ENCODE measurements around the gene ADAM15.

The ADAM15 gene

DNA sequence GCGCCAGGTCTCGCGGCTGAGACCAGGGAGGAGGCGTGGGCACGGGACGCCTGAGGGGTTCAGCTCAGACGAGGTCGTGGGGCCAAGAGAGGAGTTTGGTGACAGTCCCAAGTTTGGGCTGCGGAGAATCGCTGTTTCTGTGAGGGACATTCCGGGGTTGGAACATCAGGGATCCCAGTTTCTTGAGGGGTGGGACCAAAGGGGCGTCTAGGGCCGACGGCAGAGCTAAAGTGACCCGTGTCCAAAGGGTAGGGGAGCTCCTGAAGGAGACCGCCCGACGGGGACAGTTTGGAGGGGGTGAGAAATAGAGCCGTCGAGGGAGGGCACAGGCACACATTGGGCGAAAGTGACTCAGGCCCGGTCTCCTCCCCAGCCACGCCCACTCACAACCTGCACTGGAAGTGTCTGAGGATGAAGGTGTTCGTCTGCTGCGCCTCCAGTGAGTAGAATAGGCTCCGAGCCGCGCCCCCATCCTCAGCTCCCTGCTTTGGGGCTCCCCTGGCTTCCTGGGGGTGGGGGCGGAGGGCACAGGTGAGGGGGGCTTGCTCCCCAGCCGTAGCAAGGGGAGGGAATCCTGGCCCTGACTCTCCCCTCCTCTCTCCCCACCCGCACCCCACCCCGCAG is 34.5 kb downstream of the ADAM15 start:
- no peaks in the 10 kb centered on the region for H3K36me3 ChIP-seq (ENCODE audit: insufficient read depth, low read length)
- no peaks in the 10 kb centered on the region for H3F3A ChIP-seq (ENCODE audit: insufficient read depth, low read length)
- no peaks in the 10 kb centered on the region for H3K79me2 ChIP-seq (ENCODE audit: insufficient read depth, low read length)
- peak overlapping the region; percentile 58 for H3K9ac ChIP-seq (ENCODE audit: low read length)
- peak overlapping the region; percentile 90 for H3K27ac ChIP-seq (ENCODE audit: low read depth, low read length, poor library complexity, severe bottlenecking)
- no peaks in the 10 kb centered on the region for H3K9me3 ChIP-seq (ENCODE audit: low read length)
- H4K20me1 ChIP-seq (ENCODE audit: insufficient read depth, low read length): no peaks in the 10 kb centered on the region
- TF ChIP-seq, protein P1, sequence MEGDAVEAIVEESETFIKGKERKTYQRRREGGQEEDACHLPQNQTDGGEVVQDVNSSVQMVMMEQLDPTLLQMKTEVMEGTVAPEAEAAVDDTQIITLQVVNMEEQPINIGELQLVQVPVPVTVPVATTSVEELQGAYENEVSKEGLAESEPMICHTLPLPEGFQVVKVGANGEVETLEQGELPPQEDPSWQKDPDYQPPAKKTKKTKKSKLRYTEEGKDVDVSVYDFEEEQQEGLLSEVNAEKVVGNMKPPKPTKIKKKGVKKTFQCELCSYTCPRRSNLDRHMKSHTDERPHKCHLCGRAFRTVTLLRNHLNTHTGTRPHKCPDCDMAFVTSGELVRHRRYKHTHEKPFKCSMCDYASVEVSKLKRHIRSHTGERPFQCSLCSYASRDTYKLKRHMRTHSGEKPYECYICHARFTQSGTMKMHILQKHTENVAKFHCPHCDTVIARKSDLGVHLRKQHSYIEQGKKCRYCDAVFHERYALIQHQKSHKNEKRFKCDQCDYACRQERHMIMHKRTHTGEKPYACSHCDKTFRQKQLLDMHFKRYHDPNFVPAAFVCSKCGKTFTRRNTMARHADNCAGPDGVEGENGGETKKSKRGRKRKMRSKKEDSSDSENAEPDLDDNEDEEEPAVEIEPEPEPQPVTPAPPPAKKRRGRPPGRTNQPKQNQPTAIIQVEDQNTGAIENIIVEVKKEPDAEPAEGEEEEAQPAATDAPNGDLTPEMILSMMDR (IDR thresholded peaks at IDR 0.05; ENCODE audit: low read length): no peak
- TF ChIP-seq EZH2 (IDR thresholded peaks at IDR 0.05; ENCODE audit: borderline replicate concordance, low read length): no peak
- H3K4me2 ChIP-seq (ENCODE audit: low read length): peak overlapping the region; percentile 93
- peaks cover 44% of the 10 kb centered on the region for H3K4me1 ChIP-seq (ENCODE audit: insufficient read depth, low read length, severe bottlenecking)
- peak overlapping the region; percentile 65 for H3K4me3 ChIP-seq (ENCODE audit: low read depth, low read length, poor library complexity, severe bottlenecking)
- H2AFZ ChIP-seq (ENCODE audit: low read length): 0 out of 2 replicates have a peak overlapping the region, but pooled peaks have one; percentile 40
- H3K27me3 ChIP-seq (ENCODE audit: insufficient read depth, low read length): peaks cover under 1% of the 10 kb centered on the region; the same call in 1 of the 2 replicates
- no peaks in the 10 kb centered on the region for H3K9me2 ChIP-seq (ENCODE audit: low read depth, low read length)

DNA sequence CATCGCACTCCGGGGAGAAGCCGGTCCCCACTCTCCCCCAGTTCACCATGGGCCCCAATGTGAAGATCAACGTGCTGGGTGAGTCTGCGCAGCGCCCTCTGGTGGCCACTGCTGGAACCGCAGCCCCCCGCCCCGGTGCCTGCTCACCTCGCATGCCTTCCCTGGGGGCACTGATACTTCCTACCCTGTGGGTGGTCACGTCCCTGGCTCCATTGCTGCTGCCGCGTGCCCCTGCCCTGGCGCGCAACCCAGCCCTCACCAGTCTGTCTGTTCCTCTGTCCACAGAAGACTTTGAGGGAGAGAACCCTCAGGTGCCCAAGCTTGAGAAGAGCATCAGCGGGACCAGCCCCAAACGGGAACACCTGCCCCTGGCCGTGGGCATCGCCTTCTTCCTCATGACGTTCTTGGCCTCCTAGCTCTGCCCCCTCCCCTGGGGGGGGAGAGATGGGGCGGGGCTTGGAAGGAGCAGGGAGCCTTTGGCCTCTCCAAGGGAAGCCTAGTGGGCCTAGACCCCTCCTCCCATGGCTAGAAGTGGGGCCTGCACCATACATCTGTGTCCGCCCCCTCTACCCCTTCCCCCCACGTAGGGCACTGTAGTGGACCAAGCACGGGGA is 35.1 kb downstream of the ADAM15 start:
- peak overlapping the region; percentile 65 for H3K4me3 ChIP-seq (ENCODE audit: low read depth, low read length, poor library complexity, severe bottlenecking)
- peaks cover 41% of the 10 kb centered on the region for H3K4me1 ChIP-seq (ENCODE audit: insufficient read depth, low read length, severe bottlenecking)
- no peaks in the 10 kb centered on the region for H3K9me3 ChIP-seq (ENCODE audit: low read length)

DNA sequence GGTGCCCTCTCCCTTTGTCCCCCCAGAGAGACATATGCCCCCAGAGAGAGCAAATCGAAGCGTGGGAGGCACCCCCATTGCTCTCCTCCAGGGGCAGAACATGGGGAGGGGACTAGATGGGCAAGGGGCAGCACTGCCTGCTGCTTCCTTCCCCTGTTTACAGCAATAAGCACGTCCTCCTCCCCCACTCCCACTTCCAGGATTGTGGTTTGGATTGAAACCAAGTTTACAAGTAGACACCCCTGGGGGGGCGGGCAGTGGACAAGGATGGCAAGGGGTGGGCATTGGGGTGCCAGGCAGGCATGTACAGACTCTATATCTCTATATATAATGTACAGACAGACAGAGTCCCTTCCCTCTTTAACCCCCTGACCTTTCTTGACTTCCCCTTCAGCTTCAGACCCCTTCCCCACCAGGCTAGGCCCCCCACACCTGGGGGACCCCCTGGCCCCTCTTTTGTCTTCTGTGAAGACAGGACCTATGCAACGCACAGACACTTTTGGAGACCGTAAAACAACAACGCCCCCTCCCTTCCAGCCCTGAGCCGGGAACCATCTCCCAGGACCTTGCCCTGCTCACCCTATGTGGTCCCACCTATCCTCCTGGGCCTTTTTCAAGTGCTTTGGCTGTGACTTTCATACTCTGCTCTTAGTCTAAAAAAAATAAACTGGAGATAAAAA is 35.9 kb downstream of the ADAM15 start:
- Histone ChIP-seq H2AFZ (ENCODE audit: low read length) (no peak overlapping the region), H3K27me3 (ENCODE audit: insufficient read depth, low read length) (no peaks in the 10 kb centered on the region), H3K27ac (ENCODE audit: low read depth, low read length, poor library complexity, severe bottlenecking) (no peak overlapping the region), H3K9me3 (ENCODE audit: low read length) (no peaks in the 10 kb centered on the region), H3F3A (ENCODE audit: insufficient read depth, low read length) (no peaks in the 10 kb centered on the region), H3K36me3 (ENCODE audit: insufficient read depth, low read length) (no peaks in the 10 kb centered on the region), H3K79me2 (ENCODE audit: insufficient read depth, low read length) (no peaks in the 10 kb centered on the region), H3K9me2 (ENCODE audit: low read depth, low read length) (no peaks in the 10 kb centered on the region), H3K4me3 (ENCODE audit: low read depth, low read length, poor library complexity, severe bottlenecking) (no peak overlapping the region), H3K4me2 (ENCODE audit: low read length) (no peak overlapping the region), H4K20me1 (ENCODE audit: insufficient read depth, low read length) (no peaks in the 10 kb centered on the region), H3K4me1 (ENCODE audit: insufficient read depth, low read length, severe bottlenecking) (peaks cover 35% of the 10 kb centered on the region), H3K9ac (ENCODE audit: low read length) (no peak overlapping the region)
- no peak for TF ChIP-seq EZH2 (IDR thresholded peaks at IDR 0.05; ENCODE audit: borderline replicate concordance, low read length)
- TF ChIP-seq, protein P1 (IDR thresholded peaks at IDR 0.05; ENCODE audit: low read length): peak; percentile 42

More for the DNA sequence above, 35.1 kb downstream of the ADAM15 start:
- Histone ChIP-seq H3K9ac (ENCODE audit: low read length) (peak overlapping the region; percentile 58; the same call in 1 of the 2 replicates), H4K20me1 (ENCODE audit: insufficient read depth, low read length) (no peaks in the 10 kb centered on the region), H3K27ac (ENCODE audit: low read depth, low read length, poor library complexity, severe bottlenecking) (peak overlapping the region; percentile 90), H3K36me3 (ENCODE audit: insufficient read depth, low read length) (no peaks in the 10 kb centered on the region), H3F3A (ENCODE audit: insufficient read depth, low read length) (no peaks in the 10 kb centered on the region), H3K9me2 (ENCODE audit: low read depth, low read length) (no peaks in the 10 kb centered on the region), H2AFZ (ENCODE audit: low read length) (no peak overlapping the region), H3K27me3 (ENCODE audit: insufficient read depth, low read length) (no peaks in the 10 kb centered on the region), H3K79me2 (ENCODE audit: insufficient read depth, low read length) (no peaks in the 10 kb centered on the region), H3K4me2 (ENCODE audit: low read length) (peak overlapping the region; percentile 93)
- no peak for TF ChIP-seq EZH2 (IDR thresholded peaks at IDR 0.05; ENCODE audit: borderline replicate concordance, low read length)
- TF ChIP-seq, protein P1 (IDR thresholded peaks at IDR 0.05; ENCODE audit: low read length): peak; percentile 95

Measured in OCI-LY1 (cell line).